ENCODE measurements around the gene NOS3.

The NOS3 gene

GRCh38 chr7:150964593-150965111 lies 26.2 kb upstream of the NOS3 start:
- no peak for DNase-seq (ENCODE audit: low spot score)

- DNase-seq (ENCODE audit: low spot score), result no peak
Observed at GRCh38 chr7:150965273-150965830, 25.5 kb upstream of the NOS3 start.

- no peak for DNase-seq (ENCODE audit: low spot score)
Observed at GRCh38 chr7:150966002-150966401, 24.8 kb upstream of the NOS3 start.

DNA sequence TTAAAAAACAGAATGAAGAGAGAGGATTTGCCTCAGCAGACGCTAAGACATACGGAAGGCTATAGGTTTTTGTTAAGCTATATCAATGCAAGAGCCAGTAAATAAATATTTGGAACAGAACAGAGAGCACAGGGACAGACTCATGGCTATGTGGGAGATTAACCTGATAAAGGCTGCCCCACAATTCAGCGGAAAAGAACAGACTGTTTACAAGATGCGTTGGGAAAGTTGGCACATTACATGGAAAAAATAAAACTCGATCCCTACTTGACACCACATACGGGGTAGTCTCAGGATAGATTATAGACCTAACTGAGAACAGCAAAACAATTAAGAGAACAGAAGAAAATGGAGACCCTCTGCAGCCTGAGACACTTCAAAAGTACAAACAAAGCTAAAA lies 23.5 kb upstream of the NOS3 start:
- no peak for DNase-seq (ENCODE audit: low spot score)

GRCh38 chr7:150968056-150968733 lies 22.6 kb upstream of the NOS3 start:
- no peak for DNase-seq (ENCODE audit: low spot score)

DNA sequence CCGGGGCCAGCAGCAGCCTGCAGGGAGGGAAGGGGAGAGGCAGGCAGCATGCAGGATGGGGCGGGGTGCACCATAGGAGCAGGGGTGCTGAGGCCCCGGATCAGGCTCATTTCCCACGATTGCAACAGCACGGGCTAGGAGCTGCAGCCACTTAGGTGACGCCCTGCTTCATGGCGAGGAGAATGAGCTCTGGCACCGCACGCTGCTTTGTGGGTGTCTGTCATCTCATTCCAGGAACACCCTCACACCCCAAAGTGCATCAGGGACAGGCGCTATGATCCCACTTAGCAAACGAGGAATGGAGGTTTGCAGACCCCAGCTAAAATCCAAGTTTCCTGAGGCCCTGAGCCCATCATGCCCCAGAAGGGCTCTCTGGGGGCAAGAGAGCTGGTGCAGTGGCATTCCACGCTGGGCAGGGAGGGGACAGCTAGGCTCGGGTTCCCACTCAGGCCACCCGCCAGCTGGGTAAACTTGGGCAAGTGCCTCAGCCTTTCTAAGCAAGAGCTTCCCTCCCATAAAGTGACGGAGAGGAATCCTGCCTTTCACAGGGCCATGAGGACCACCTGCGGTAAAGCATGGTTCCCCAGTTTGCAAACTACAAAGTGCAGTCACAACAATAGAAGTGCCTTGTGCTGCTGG lies 22.0 kb upstream of the NOS3 start:
- no peak for DNase-seq (ENCODE audit: low spot score)

GRCh38 chr7:150969475-150969874 lies 21.3 kb upstream of the NOS3 start:
- no peak for DNase-seq (ENCODE audit: low spot score)

GRCh38 chr7:150970424-150970823 lies 20.4 kb upstream of the NOS3 start:
- no peak for DNase-seq (ENCODE audit: low spot score)

DNA sequence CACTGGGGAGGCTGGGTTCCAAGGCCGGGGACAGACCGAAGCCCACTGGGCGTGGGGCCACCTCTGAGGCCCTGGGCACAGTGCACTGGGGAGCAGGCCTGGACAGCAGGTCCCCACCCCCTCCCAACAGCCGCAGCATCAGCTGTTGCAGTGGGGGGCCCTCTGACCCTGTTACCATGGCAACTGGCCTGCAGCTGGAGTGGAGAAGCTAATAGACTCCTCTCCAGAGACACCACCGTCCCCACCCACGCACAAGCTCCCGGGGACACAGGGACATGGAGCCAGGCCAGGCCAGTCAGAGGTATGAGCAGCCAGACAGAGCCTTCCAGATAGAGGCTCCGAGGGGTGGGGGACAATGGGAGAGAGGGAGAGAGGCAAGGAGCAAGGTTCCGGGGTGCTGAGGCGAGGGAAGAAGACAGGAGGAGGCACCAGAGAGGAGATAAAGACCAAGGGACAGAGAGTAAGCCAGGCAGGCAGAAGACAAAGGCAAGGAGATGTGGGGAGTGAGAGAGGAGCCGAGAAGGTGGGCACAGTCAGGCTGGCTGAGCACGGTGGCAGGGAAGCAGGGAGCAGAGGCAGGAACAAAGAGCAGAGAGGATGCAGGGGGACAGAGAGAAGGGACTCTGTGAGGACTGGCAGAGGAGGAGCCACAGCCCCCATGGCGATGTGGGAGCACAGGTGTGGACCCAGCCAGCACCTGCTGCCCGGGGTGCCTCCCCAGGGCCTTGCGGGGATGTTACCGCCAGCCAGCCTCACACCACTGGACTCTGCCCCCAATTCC lies 19.4 kb upstream of the NOS3 start:
- DNase-seq (ENCODE audit: low spot score), result no peak

DNA sequence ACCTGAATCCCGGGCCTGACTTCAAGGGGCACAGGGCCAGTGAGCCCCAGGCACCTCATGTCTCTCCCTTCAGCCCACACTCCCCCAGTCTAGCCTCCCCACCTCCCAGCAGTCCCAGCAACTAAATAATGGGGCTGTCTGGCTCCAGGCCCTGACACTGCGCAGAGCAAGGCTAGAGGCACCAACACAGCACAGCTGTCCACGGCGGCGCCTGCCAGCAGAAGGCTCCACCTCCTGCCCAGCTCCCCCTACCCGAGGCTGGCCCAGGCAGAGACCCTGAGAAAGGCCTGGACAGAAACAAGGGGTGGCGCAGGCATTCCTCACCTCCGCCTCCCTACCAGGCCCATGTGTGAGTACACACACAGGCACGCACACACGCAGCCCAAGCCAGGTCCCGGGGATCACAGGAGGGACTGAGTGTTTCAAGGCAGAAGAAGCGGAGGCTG lies 18.8 kb upstream of the NOS3 start:
- no peak for DNase-seq (ENCODE audit: low spot score)

DNA sequence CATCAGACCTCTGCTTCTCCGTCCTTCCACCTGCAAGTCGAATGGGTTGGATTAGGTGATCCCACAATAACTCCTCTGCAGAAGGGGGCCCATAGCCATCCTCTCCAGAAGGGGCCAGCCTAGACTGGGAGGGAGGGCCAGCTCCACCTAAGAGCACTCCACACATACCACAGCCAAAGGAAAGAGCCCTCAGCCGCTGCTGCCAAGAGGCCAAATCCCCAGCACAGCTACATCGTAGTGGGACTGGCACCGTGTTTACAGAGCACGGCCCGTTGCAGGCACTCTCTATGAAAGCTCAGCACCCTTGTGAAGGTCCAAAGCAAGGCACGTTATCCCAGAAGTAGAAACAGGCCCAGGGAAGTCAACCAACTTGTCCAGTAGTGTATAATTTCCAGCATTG lies 18.1 kb upstream of the NOS3 start:
- DNase-seq (ENCODE audit: low spot score), result no peak

- no peak for DNase-seq (ENCODE audit: low spot score)
Observed at GRCh38 chr7:150973571-150974451, 17.0 kb upstream of the NOS3 start.

DNA sequence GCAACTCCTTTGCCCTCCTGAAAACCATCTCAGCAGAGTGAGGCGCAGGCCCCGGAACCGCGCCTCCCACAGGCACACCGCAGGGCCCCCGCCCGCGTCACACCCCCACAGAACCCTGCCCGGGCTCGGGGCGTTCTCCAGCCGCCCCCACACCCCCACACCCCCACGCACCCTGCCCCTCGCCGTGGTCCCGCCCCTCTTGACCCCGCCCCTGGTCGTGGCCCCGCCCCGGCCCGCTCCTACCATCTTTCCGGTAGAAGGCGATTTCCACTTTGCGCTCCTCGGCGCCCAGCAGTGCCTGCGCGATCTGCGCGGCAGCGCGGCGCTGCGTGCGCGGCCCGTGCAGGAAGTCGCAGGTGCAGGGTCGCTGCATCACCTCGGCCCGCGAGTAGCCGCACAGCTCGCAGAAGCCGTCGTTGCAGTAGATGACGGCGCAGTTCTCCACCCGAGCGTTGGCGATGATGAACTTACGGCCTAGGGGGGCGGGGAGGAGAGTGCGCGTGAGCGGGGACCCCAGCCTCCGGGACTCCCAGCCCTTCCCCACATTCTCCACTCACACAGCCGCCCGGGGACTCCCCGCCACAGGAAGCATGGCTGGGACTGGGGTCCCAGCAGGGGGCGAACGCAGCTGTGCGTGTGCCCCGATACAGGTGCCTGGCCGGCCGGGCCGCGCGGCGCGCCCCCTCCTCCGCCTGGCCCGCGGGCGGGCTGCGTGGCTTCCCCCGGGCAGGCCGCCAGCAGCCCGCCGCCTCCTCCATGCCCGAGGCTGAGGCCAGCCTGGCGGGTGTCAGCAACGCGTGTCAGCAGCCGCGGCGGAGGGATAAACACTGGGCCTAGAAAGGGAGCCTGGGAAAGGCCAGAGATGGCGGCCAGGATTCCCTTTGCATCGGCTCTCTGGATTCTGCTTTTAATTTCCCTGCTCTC lies 16.1 kb upstream of the NOS3 start:
- DNase-seq (ENCODE audit: low spot score), result peak; percentile 54

- no peak for DNase-seq (ENCODE audit: low spot score)
Observed at GRCh38 chr7:150975536-150976319, 15.1 kb upstream of the NOS3 start.

GRCh38 chr7:150976529-150977381 lies 14.1 kb upstream of the NOS3 start:
- no peak for DNase-seq (ENCODE audit: low spot score)

- no peak for DNase-seq (ENCODE audit: low spot score)
Observed at GRCh38 chr7:150977382-150978125, 13.3 kb upstream of the NOS3 start.

GRCh38 chr7:150978126-150978789 lies 12.6 kb upstream of the NOS3 start, which contains the start of gene KCNH2:
Gene KCNH2 (minus strand): TSS chr7:150978321. CDS start chr7:150977913, 408 bp downstream.
- no peak for DNase-seq (ENCODE audit: low spot score)
